ENCODE results near the gene PRH1.

GRCh38 chr12:10851243-10851858, 32.7 kb downstream of the PRH1 start:
- TF ChIP-seq YY1 (IDR thresholded peaks at IDR 0.05; ENCODE audit: insufficient read depth, insufficient read length) (no peak), ZNF274 (IDR thresholded peaks at IDR 0.05; ENCODE audit: low read depth, low read length) (no peak)

Data from NT2/D1 (cell line).